Aorta (tissue), 5 donors: Measurements from ENCODE around the gene UCP2. TPM values are rescaled to one million over a fixed set of nuclear protein-coding genes. Genes with fewer than 3 reads are reported as not detected.

ENCODE experiments used
- ATAC-seq: fragments of 200-7000 bp; cut with Tn5 transposase; one replicate; pipeline ENCODE4 v1.9.1; 2022; ENCODE audit warnings: moderate library complexity; ENCODE audit not compliant: low FRiP score
- DNase-seq, 2 donors: peaks; one replicate each; pipeline ENCODE4 v3.0.0-alpha.2; 2020
- H3K27ac ChIP-seq, 2 donors: one replicate each; pipeline ENCODE4 v1.5.1; 2013; ENCODE audit warnings: low read length in 2 of 2, mild to moderate bottlenecking in 2 of 2, moderate library complexity in 2 of 2, control low read depth in 1 of 2, inconsistent platforms in 1 of 2, low read depth in 1 of 2
- H3K27me3 ChIP-seq, 2 donors: one replicate each; pipeline ENCODE4 v1.6.1; 2013; ENCODE audit warnings: control low read depth in 1 of 2, low read length in 1 of 2, mild to moderate bottlenecking in 1 of 2, moderate library complexity in 1 of 2; ENCODE audit not compliant: insufficient read depth in 2 of 2, control insufficient read depth in 1 of 2
- H3K36me3 ChIP-seq, 2 donors: one replicate each; pipeline ENCODE4 v1.6.1; 2013; ENCODE audit warnings: control low read depth in 1 of 2, low read length in 1 of 2, mild to moderate bottlenecking in 1 of 2; ENCODE audit not compliant: insufficient read depth in 2 of 2, control insufficient read depth in 1 of 2
- H3K4me1 ChIP-seq, 2 donors: one replicate each; pipeline ENCODE4 v1.6.1; 2013; ENCODE audit warnings: low read length in 2 of 2, control low read depth in 1 of 2, mild to moderate bottlenecking in 1 of 2, moderate library complexity in 1 of 2; ENCODE audit not compliant: insufficient read depth in 2 of 2, control insufficient read depth in 1 of 2
- H3K4me3 ChIP-seq, 2 donors: one replicate each; pipeline ENCODE4 v1.5.1; 2013; ENCODE audit warnings: low read length in 2 of 2, control low read depth in 1 of 2, mild to moderate bottlenecking in 1 of 2
- H3K9me3 ChIP-seq: one replicate; pipeline ENCODE4 v1.6.1; 2013; ENCODE audit warnings: mild to moderate bottlenecking, low read length; ENCODE audit not compliant: control insufficient read depth
- WGBS, 2 donors: extraction: QIAGEN DNeasy Blood & Tissue Kit; methylation state at CpG; one replicate each; pipeline ENCODE4 v1.1.7; 2013; 5-methylcytosine and 5-hydroxymethylcytosine counted together
- intact Hi-C, 2 donors: fragments of 100-400 bp; cut with DNase I; formaldehyde crosslinking; loops; one replicate each; pipeline versions ENCODE4 v1.14.2 to v1.15.0; 2022
- polyA plus RNA-seq, 2 donors: library from polyadenylated mRNA; stranded (reverse); fragments of 200-250 nt; gene quantifications; one replicate each; pipeline ENCODE4 v1.2.3, GENCODE V29; 2013
- total RNA-seq, 2 donors: library from RNA; stranded (reverse); fragmentation: NEBNext Ultra II Directional; extraction: Animal tissue kit (Norgen Biotek cat#: 25700); gene quantifications; one replicate each; pipeline ENCODE4 v1.2.1, GENCODE V29; 2021
- donor health status: healthy with polysubstance abuse.
- donor health status: Bipolar disorder and iron deficiency.
- donor health status: DM: no; HTN: no; CAD: no.
- donor health status: DM: no; HTN: no; CAD: no.
- donor health status: DM: yes; HTN: yes; CAD: no.

The UCP2 gene
- total and polyA plus RNA-seq, 4 donors, result 7.3 to 45.4 (median 35.9) TPM

DNA sequence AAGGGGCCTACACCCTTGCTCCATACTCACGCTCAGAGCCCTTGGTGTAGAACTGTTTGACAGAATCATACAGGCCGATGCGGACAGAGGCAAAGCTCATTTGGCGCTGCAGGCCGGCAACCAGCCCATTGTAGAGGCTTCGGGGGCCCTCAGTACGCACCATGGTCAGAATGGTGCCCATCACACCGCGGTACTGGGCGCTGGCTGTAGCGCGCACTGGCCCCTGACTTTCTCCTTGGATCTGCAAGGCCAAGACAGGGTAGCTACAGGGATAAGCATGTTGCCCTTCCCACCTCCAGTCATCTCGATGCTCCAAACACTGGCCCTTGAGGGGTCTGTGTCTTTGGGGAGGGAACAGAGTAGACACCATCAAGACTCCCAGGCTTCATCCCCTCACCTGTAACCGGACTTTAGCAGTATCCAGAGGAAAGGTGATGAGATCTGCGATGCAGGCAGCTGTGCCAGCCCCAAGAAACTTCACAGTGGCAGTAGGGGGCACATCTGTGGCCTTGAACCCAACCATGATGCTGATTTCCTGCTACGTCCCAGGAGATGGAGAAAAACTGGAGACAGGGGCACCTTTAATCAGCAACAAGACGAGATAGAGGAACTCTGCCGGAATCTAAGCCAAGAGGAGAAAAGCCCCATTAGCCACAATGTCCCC is 4.7 kb downstream of the UCP2 start:
- intact Hi-C loops, result no loop called here
- H3K27ac ChIP-seq, result no peak overlapping the region
- H3K9me3 ChIP-seq, result no peaks in the 10 kb centered on the region
- H3K4me3 ChIP-seq, result no peak overlapping the region
- no peaks in the 10 kb centered on the region for H3K27me3 ChIP-seq
- DNase-seq (peak; percentile 6 to 40), ATAC-seq (no peak)
- H3K36me3 ChIP-seq, result peaks cover 0 to 5% of the 10 kb centered on the region in 2 donors
- WGBS, 2 donors, result 97% methylated on average over 18 of the region's 18 CpGs
- no peaks in the 10 kb centered on the region for H3K4me1 ChIP-seq

DNA sequence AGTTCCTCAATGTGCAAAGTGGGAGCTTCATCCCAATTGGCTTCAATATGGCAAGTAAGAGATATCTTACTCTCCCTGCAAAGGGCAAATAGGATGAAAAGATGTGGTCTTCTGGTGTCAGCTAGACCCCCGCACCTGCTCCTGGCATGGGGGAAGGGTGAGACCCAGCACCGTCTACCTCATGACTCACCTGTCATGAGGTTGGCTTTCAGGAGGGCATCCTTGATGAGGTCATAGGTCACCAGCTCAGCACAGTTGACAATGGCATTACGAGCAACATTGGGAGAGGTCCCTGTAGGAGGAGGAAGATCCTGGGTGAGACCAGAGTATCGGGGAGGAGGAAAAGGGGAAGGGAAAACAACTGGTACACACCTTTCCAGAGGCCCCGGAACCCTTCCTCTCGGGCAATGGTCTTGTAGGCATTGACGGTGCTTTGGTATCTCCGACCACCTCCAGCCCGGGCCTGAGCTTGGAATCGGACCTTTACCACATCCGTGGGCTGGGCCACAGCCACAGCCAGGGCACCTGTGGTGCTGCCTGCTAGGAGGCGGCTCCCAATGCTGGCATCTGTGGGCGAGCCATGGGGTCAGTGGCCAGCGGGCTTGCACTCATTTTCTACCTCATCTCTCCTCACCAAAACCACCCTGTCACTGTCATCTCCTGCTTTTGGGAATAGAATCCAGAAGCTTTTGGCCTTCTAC is 6.0 kb downstream of the UCP2 start:
- Histone ChIP-seq H3K27ac (no peak overlapping the region), H3K36me3 (peaks cover 0 to 5% of the 10 kb centered on the region in 2 donors), H3K27me3 (no peaks in the 10 kb centered on the region), H3K4me1 (no peaks in the 10 kb centered on the region), H3K4me3 (no peak overlapping the region), H3K9me3 (no peaks in the 10 kb centered on the region)
- ATAC-seq, result no peak
- intact Hi-C loops, result no loop called here
- peak; percentile 35 to 55 for DNase-seq
- 95 to 96% methylated on average over 13 to 14 of the region's 14 CpGs for WGBS, 2 donors

DNA sequence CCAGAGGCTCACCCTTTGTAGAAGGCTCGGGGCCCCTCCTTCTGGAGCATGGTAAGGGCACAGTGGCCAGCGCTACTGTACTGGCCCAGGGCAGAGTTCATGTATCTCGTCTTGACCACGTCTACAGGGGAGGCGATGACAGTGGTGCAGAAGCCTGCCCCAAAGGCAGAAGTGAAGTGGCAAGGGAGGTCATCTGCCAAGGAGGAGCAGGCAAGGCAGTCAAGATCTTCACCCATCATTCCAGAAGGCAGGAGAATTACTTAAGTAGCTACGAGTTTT is 7.2 kb downstream of the UCP2 start:
- Histone ChIP-seq H3K9me3 (no peaks in the 10 kb centered on the region), H3K4me3 (no peak overlapping the region), H3K27me3 (no peaks in the 10 kb centered on the region), H3K4me1 (no peaks in the 10 kb centered on the region), H3K27ac (no peak overlapping the region), H3K36me3 (peaks cover 0 to 5% of the 10 kb centered on the region in 2 donors)
- DNase-seq, result peak; percentile 35 to 49
- intact Hi-C loops, result no loop called here
- ATAC-seq, result no peak
- WGBS, 2 donors, result 91 to 94% methylated on average over 6 of the region's 6 CpGs

DNA sequence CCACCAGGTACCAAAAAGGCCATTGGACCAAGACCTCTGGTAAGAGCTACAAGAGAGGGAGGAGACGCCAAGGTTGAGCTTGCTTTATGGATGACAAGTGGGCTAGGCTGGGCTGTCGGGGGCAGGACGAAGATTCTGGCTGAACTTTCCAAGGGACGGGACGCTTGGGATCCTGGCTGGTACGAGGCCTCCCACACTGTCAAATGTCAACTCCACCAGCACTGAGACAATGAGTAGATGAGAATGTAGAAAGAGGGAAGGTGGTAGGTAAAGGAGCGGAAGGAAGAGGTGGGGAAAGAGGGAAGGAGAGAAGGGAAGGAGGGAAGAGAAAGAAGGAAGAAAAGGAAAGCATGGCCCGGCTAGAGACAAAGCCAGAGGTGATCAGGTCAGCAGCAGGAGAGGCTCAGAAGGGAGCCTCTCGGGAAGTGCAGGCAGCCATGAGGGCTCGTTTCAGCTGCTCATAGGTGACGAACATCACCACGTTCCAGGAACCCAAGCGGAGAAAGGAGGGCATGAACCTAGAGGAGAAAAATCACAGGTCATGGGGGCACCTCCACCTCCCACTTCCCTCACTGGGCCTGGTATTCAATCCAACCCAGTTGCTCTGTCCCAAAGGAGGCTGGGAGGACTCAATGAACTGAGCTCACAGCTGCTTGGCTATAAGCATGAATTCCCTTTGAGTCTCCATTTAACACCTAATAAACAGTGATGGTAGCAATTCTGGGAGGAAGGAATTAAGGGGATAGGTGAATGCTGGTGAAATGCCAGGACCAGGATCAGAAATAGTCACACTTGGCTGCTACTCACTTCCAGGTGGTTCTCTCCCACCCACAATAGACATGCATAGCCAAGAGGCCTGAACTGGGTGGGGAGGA is 7.8 kb downstream of the UCP2 start:
- H3K36me3 ChIP-seq, result peaks cover 0 to 5% of the 10 kb centered on the region in 2 donors

DNA sequence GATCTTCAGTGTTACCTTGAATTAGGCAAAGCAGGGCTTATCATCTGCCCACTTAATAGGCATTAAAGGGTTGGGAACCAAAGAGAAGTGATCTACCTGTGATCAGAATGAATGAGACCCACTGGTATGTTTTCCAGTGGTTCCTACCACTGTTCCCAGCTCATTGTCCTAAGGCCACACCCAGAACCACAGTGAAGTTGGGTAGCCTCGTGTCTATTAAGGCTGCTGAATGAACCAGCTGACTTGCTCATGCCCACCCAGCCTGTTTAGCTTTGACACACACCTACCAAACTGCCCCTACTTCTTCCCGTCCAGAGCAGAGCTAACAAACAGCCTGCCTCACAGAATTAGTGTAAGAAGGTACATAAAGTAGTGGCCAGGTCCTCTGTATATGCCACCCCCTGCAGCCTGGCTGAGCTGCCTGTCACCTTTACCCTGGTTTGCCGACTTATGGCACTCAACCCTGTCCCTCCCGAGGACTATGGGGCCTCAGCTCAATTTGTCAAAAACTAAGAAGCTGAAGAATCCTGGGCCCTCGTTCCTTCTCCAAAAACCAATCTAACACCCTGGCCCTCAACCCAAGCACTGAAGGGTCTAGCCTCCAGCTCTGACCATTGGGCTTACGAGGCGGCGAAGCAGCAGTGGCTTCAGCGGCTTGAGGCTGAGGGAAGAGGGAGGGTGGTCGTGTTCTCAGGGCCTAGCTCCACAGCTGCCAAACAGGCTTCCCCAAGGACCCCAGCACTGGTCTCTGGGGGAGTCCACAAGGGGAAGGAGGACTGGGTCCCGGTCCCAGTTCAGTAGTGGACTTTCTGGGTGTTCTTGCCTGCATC is 9.8 kb downstream of the UCP2 start:
- peak; percentile 28 to 50 for DNase-seq
- intact Hi-C loops, result no loop called here
- Histone ChIP-seq H3K27me3 (no peaks in the 10 kb centered on the region), H3K36me3 (peaks cover 0 to 3% of the 10 kb centered on the region in 2 donors), H3K4me3 (no peak overlapping the region), H3K4me1 (no peaks in the 10 kb centered on the region), H3K27ac (no peak overlapping the region), H3K9me3 (no peaks in the 10 kb centered on the region)
- WGBS, 2 donors, result 83 to 85% methylated on average over 11 of the region's 11 CpGs
- no peak for ATAC-seq

More for the DNA sequence above, 7.8 kb downstream of the UCP2 start:
- no peaks in the 10 kb centered on the region for H3K27me3 ChIP-seq
- intact Hi-C loops, result no loop called here
- H3K9me3 ChIP-seq, result no peaks in the 10 kb centered on the region
- no peaks in the 10 kb centered on the region for H3K4me1 ChIP-seq
- H3K4me3 ChIP-seq, result no peak overlapping the region
- WGBS, 2 donors, result 91% methylated on average over 13 of the region's 13 CpGs
- ATAC-seq (no peak), DNase-seq (peak; percentile 38 to 65)
- H3K27ac ChIP-seq, result no peak overlapping the region

DNA sequence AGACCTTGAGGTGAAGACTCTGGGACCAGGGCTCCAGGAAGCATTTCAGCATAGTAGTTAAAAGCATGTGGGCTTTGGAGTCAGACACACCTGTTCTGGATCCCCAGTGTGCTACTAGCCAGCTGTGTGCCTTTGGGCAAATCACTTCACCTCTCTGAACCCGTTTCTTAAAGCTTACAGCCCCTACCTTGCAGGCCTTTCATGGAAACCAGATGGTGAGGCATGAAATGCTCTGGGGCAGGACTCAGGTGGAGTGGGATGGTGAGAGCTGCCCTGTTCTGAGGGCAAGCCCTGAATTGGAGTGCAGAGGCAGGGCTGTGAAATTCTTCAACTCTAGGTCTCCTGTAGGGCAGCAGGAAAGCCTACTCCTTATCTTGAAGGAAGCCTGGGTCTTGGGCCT is 10.5 kb downstream of the UCP2 start:
- Histone ChIP-seq H3K27ac (no peak overlapping the region), H3K4me1 (no peaks in the 10 kb centered on the region), H3K36me3 (no peaks in the 10 kb centered on the region), H3K27me3 (no peaks in the 10 kb centered on the region), H3K9me3 (no peaks in the 10 kb centered on the region), H3K4me3 (no peak overlapping the region)
- 82 to 88% methylated on average over 1 of the region's 1 CpG for WGBS, 2 donors
- DNase-seq (peak; percentile 12 to 23), ATAC-seq (no peak)
- intact Hi-C loops, result no loop called here

DNA sequence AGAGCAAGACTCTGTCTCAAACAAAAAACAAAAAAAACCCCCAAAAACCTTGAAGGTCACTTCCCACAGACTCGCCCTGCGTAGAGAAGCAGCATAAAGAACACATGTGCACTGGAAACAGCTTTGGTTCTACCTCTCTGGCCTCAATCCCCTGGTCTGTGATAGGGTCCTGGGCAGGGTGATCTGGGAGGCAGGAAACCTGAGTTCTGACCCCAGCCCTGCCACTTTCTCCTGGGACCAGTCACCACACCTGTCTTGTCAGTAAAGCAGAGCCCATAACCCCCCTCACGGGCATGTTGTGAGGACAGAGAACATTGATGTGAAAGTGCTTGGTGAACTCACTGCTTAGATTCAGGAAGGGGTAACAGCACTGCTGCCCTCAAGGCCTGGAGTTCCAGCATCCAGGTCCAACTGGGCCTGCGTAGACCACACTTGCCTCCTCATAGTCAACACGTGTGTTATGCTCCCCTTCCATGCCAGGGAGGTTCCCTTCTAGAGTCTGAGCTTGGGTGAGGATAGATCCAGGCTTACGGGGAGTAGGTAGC is 11.4 kb downstream of the UCP2 start:
- no peak overlapping the region for H3K27ac ChIP-seq
- H3K4me1 ChIP-seq, result no peaks in the 10 kb centered on the region
- intact Hi-C loops, result no loop called here
- H3K27me3 ChIP-seq, result no peaks in the 10 kb centered on the region
- DNase-seq, result peak; percentile 25 to 26
- H3K9me3 ChIP-seq, result no peaks in the 10 kb centered on the region
- WGBS, 2 donors, result 84 to 93% methylated on average over 6 of the region's 6 CpGs
- ATAC-seq, result no peak
- no peaks in the 10 kb centered on the region for H3K36me3 ChIP-seq
- H3K4me3 ChIP-seq, result no peak overlapping the region
